Body of pancreas (tissue), 4 donors: ENCODE results near the gene CLIP1.

Source experiments
- POLR2A ChIP-seq, 3 donors: fragments of 450-650 bp; IDR thresholded peaks; one replicate each; pipeline ENCODE4 v1.6.1; 2016; ENCODE audit warnings: antibody characterized with exemption in 3 of 3, mild to moderate bottlenecking in 2 of 3
- TF ChIP-seq, protein P1 (sequence below), 7 experiments: fragments of 450-650 bp in 4 of 7; fragments of 200-600 bp in 3 of 7; sonication (generic) in 3 of 7; IDR thresholded peaks; one replicate each; pipeline ENCODE4 v1.5.1; 2016 to 2019; ENCODE audit warnings: antibody characterized with exemption in 7 of 7

DNA sequence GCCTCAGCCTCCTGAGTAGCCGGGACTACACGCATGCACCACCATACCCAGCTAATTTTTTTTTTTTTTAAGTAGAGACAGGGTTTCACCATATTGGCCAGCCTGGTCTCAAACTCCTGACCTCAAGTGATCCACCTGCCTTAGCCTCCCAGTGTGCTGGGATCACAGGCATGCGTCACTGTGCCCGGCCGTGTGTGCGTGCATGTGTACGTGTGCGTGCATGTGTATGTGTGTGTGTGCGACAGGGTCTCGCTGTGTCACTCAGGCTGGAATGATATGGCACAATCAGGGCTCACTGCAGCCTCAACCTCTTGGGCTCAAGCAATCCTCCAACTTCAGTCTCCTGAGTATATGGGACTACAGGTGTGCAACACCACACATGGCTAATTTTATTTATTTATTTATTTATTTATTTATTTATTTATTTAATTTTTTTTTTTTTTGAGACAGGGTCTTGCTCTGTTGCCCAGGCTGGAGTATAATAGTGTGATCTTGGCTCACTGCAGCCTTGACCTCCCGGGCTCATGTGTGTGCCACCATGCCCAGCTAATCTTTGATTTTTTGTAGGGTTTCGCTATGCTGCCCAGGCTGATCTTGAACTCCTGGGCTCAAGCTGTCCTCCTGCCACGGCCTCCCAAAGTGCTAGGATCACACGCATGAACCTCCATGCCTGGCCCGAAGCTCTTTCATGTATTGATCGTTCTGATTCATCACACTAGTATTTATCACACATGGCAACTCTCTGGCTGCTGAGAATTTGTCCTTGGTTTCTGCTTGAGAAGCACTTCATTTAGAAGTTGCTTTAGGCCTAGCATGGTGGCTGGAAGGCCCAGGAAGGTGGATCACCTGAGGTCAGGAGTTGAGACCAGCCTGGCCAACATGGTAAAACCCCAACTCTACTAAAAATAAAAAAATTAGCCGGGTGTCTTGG lies 35.9 kb upstream of the CLIP1 start:
- TF ChIP-seq, protein P1, sequence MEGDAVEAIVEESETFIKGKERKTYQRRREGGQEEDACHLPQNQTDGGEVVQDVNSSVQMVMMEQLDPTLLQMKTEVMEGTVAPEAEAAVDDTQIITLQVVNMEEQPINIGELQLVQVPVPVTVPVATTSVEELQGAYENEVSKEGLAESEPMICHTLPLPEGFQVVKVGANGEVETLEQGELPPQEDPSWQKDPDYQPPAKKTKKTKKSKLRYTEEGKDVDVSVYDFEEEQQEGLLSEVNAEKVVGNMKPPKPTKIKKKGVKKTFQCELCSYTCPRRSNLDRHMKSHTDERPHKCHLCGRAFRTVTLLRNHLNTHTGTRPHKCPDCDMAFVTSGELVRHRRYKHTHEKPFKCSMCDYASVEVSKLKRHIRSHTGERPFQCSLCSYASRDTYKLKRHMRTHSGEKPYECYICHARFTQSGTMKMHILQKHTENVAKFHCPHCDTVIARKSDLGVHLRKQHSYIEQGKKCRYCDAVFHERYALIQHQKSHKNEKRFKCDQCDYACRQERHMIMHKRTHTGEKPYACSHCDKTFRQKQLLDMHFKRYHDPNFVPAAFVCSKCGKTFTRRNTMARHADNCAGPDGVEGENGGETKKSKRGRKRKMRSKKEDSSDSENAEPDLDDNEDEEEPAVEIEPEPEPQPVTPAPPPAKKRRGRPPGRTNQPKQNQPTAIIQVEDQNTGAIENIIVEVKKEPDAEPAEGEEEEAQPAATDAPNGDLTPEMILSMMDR (IDR thresholded peaks at IDR 0.05): no peak
- TF ChIP-seq POLR2A (IDR thresholded peaks at IDR 0.05): no peak
